Suprapubic skin (tissue), 3 donors: ENCODE data around the gene WWOX.

Experiments used
- EP300 ChIP-seq: sonication (generic); formaldehyde crosslinking; IDR thresholded peaks from one replicate; pipeline ENCODE4 v1.6.1; 2017; ENCODE audit warnings: antibody characterized with exemption
- POLR2A ChIP-seq, 2 donors: fragments of 450-650 bp; IDR thresholded peaks; one replicate each; pipeline ENCODE4 v1.6.1; 2017; ENCODE audit warnings: antibody characterized with exemption in 2 of 2, mild to moderate bottlenecking in 2 of 2, moderate library complexity in 2 of 2
- TF ChIP-seq, protein P1 (sequence below), 2 donors: fragments of 200-600 bp in 1 of 2; fragments of 450-650 bp in 1 of 2; sonication (generic) in 1 of 2; IDR thresholded peaks; one replicate each; pipeline ENCODE4 v1.5.1; 2016 to 2019; ENCODE audit warnings: antibody characterized with exemption in 2 of 2, mild to moderate bottlenecking in 1 of 2, moderate library complexity in 1 of 2

DNA sequence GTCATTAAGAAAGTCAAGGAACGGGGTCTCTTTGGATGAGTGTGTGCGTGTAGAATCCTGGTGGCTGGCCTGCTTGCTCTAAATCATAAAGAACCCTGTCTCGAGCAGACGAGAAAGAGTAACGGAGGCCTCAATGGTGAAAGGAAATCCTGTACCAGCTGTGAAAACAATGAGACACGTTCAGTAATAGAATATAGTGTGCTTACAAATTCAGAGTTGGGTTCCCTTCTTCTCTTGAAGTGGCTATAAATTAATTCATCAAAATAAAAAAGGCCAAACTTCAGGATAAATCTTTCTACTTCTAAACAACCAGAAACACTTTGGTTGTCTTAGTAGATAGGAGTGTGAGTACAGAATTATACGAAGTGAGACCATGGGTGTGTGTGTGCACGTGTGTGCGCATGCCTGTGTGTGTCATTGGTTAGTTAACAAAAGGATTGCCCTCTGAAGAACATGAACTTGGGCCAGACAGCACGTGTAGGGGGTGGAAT, 48.5 kb downstream of the WWOX start:
- TF ChIP-seq, protein P1, sequence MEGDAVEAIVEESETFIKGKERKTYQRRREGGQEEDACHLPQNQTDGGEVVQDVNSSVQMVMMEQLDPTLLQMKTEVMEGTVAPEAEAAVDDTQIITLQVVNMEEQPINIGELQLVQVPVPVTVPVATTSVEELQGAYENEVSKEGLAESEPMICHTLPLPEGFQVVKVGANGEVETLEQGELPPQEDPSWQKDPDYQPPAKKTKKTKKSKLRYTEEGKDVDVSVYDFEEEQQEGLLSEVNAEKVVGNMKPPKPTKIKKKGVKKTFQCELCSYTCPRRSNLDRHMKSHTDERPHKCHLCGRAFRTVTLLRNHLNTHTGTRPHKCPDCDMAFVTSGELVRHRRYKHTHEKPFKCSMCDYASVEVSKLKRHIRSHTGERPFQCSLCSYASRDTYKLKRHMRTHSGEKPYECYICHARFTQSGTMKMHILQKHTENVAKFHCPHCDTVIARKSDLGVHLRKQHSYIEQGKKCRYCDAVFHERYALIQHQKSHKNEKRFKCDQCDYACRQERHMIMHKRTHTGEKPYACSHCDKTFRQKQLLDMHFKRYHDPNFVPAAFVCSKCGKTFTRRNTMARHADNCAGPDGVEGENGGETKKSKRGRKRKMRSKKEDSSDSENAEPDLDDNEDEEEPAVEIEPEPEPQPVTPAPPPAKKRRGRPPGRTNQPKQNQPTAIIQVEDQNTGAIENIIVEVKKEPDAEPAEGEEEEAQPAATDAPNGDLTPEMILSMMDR (IDR thresholded peaks at IDR 0.05) = no peak
- TF ChIP-seq POLR2A (IDR thresholded peaks at IDR 0.05) (no peak), EP300 (no peak)
